Erythroblast (primary cell): Measurements from ENCODE around the gene CEP131.

Experiments used
- GATA1 ChIP-seq: IDR thresholded peaks from 2 replicates; pipeline ENCODE4 v1.6.1; 2011; ENCODE audit warnings: low read depth, mild to moderate bottlenecking, control low read depth, low read length, moderate library complexity
- POLR2A ChIP-seq: IDR thresholded peaks from 2 replicates; pipeline ENCODE4 v1.6.1; 2011; ENCODE audit warnings: mild to moderate bottlenecking, low read length

- TF ChIP-seq POLR2A: no peak
- TF ChIP-seq GATA1: no peak
Measured at GRCh38 chr17:81143200-81143527, 79.6 kb downstream of the CEP131 start.
